B cell (primary cell): Measurements from ENCODE around the gene HOXA3. TPM values are rescaled to one million over a fixed set of nuclear protein-coding genes. Genes with fewer than 3 reads are reported as not detected.

Experiments used
- ATAC-seq: fragments of 200-7000 bp; cut with Tn5 transposase; one replicate; pipeline ENCODE4 v1.10.0; 2021; ENCODE audit warnings: low read depth, mild to moderate bottlenecking, moderate number of reproducible peaks, moderate library complexity
- CTCF ChIA-PET: fragments of 350-600 bp; sonication (Branson Sonifier 250); formaldehyde crosslinking; loops from one replicate; lab custom pipeline; 2021; ENCODE audit warnings: antibody characterized with exemption, inconsistent platforms; lab: Charles Lee
- POLR2A ChIA-PET: fragments of 350-600 bp; sonication (Branson Sonifier 250); formaldehyde crosslinking; loops from one replicate; lab custom pipeline; 2021; ENCODE audit warnings: antibody characterized with exemption; lab: Charles Lee
- DNase-seq: peaks from one replicate; pipeline ENCODE4 v3.0.0; 2013
- H2AFZ ChIP-seq: 2 replicates; pipeline ENCODE4 v1.6.1; 2012; ENCODE audit warnings: mild to moderate bottlenecking, low read depth, low read length; ENCODE audit not compliant: insufficient read depth, poor library complexity, severe bottlenecking
- H3K27ac ChIP-seq, 2 donors: 1 replicate in 1 of 2; 2 replicates in 1 of 2; pipeline ENCODE4 v1.5.1; 2012 to 2013; ENCODE audit warnings: low read length in 2 of 2, mild to moderate bottlenecking in 2 of 2, moderate library complexity in 1 of 2
- H3K27me3 ChIP-seq, 4 experiments: fragments of 200-600 bp in 1 of 4; sonication (generic) in 1 of 4; replicated peaks in 1 of 4; 1 replicate in 2 of 4; 2 replicates in 2 of 4; pipeline versions ENCODE4 v1.6.1 to v1.7.0; 2013 to 2016; ENCODE audit warnings: low read length in 3 of 4, mild to moderate bottlenecking in 2 of 4, mixed read lengths in 1 of 4, moderate library complexity in 1 of 4; ENCODE audit not compliant: insufficient read depth in 4 of 4, control insufficient read depth in 3 of 4; ENCODE audit errors: control extremely low read depth in 1 of 4
- H3K36me3 ChIP-seq, 2 experiments: replicated peaks in 1 of 2; 1 replicate in 1 of 2; 2 replicates in 1 of 2; pipeline versions ENCODE4 v1.6.1 to v1.7.1; 2013; ENCODE audit warnings: low read length in 1 of 2; ENCODE audit not compliant: insufficient read depth in 2 of 2, control insufficient read depth in 1 of 2; ENCODE audit errors: control extremely low read depth in 1 of 2, extremely low read depth in 1 of 2
- H3K4me1 ChIP-seq, 2 donors: fragments of 200-600 bp in 1 of 2; sonication (generic) in 1 of 2; 1 replicate in 1 of 2; 2 replicates in 1 of 2; pipeline versions ENCODE4 v1.5.1 to v1.6.1; 2013 to 2017; ENCODE audit warnings: low read length in 2 of 2; ENCODE audit not compliant: control insufficient read depth in 2 of 2, insufficient read depth in 2 of 2
- H3K4me2 ChIP-seq: replicated peaks from 2 replicates; pipeline ENCODE3; 2012; ENCODE audit warnings: mild to moderate bottlenecking, low read depth, low read length; ENCODE audit not compliant: poor library complexity, severe bottlenecking
- H3K4me3 ChIP-seq, 5 experiments: fragments of 200-600 bp in 1 of 5; sonication (generic) in 1 of 5; 1 replicate in 3 of 5; 2 replicates in 2 of 5; pipeline versions ENCODE4 v1.5.1 to v1.7.0; 2011 to 2016; ENCODE audit warnings: low read length in 4 of 5, mild to moderate bottlenecking in 4 of 5, low read depth in 2 of 5, control low read depth in 1 of 5, moderate library complexity in 1 of 5; ENCODE audit not compliant: insufficient read depth in 1 of 5; ENCODE audit errors: control extremely low read depth in 1 of 5, extremely low read depth in 1 of 5
- H3K79me2 ChIP-seq: fragments of 200-600 bp; sonication (generic); one replicate; pipeline ENCODE4 v1.6.0; 2016; ENCODE audit warnings: low read length; ENCODE audit not compliant: control insufficient read depth, insufficient read depth
- H3K9ac ChIP-seq: fragments of 200-600 bp; sonication (generic); 2 replicates; pipeline ENCODE4 v1.6.1; 2017; ENCODE audit warnings: mild to moderate bottlenecking, low read length, moderate library complexity
- H3K9me3 ChIP-seq, 3 donors: one replicate each; pipeline versions ENCODE4 v1.6.1 to v1.7.1; 2013; ENCODE audit warnings: low read length in 2 of 3; ENCODE audit not compliant: control insufficient read depth in 2 of 3, insufficient read depth in 1 of 3; ENCODE audit errors: control extremely low read depth in 1 of 3
- H4K20me1 ChIP-seq: 2 replicates; pipeline ENCODE4 v1.6.0; 2012; ENCODE audit warnings: mild to moderate bottlenecking, low read length; ENCODE audit not compliant: insufficient read depth, control insufficient read depth, poor library complexity, severe bottlenecking
- H3K27ac Mint-ChIP-seq: one replicate; pipeline ENCODE4 v1.8.0; 2021; ENCODE audit warnings: mixed read lengths
- H3K27me3 Mint-ChIP-seq: one replicate; pipeline ENCODE4 v1.8.0; 2021; ENCODE audit warnings: mixed read lengths
- H3K4me1 Mint-ChIP-seq: one replicate; pipeline ENCODE4 v1.8.0; 2021; ENCODE audit warnings: mixed read lengths
- H3K4me3 Mint-ChIP-seq: one replicate; pipeline ENCODE4 v1.8.0; 2021; ENCODE audit warnings: mixed read lengths
- H3K9me3 Mint-ChIP-seq: one replicate; pipeline ENCODE4 v1.8.0; 2022; ENCODE audit warnings: mixed read lengths; ENCODE audit not compliant: insufficient read depth
- EZH2 ChIP-seq: IDR thresholded peaks from 2 replicates; pipeline ENCODE4 v1.6.1; 2012; ENCODE audit warnings: borderline replicate concordance, low read depth, mild to moderate bottlenecking, moderate library complexity, low read length; ENCODE audit not compliant: insufficient read depth, poor library complexity, severe bottlenecking
- WGBS: methylation state at CpG from one replicate; pipeline ENCODE4 v1.1.5; 2013; ENCODE audit warnings: missing lambda C conversion rate; ENCODE audit not compliant: insufficient coverage; 5-methylcytosine and 5-hydroxymethylcytosine counted together
- intact Hi-C: fragments of 100-400 bp; cut with micrococcal nuclease; formaldehyde crosslinking; loops from one replicate; pipeline ENCODE4 v1.10.0; 2022
- polyA plus RNA-seq: library from polyadenylated mRNA; depleted of rRNA; stranded (reverse); fragments of >200 nt; gene quantifications from 2 replicates; pipeline ENCODE4 v1.2.3, GENCODE V29; 2012
- total RNA-seq, 2 donors: library from RNA; stranded (reverse); fragments of 120-200 nt in 1 of 2; gene quantifications; 1 replicate in 1 of 2; 2 replicates in 1 of 2; pipeline versions ENCODE4 v1.2.3 to v1.2.4, GENCODE V29; 2013 to 2022
- TF ChIP-seq, protein P1 (sequence below): fragments of 200-600 bp; IDR thresholded peaks from one replicate; pipeline ENCODE4 v1.8.0; 2022; ENCODE audit warnings: antibody characterized with exemption, mild to moderate bottlenecking

Gene HOXA3
- total and polyA plus RNA-seq, 2 donors (not counting 1 experiment from before 2014, with no cell fraction given): 0.07 TPM; not detected in 1

DNA sequence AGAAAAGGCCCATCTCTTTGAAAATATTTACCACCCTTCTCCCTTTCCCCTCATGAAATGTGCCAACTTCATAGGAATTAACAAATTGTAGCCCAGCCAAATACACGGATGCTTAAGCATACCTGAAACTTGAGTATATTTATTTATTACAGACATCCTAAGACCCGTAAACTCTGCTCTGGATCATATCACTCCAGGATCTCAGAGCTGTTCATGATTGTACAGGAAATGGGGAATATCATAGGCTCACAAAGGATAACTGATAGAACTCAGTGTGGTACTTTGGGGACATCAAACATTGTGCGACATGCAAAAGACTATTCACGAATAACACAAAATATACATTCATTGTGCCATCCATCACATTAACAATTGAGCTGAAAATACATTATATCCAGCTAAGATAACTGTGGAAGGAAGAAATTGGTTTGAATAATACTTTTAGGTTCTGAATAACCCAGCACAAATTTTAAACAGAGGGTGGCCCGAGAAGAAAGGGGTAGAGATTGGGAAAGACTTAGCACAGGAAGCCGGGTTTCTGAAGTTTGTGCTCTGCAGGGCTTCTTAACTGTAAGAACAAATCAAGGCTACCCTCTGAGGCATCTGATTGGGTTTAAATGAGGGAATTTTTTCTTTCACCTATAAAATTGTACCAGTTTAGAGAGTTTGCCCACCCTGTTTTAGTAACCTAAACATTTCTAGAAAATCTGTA, 59.0 kb downstream of the HOXA3 start:
- DNase-seq (no peak), ATAC-seq (no peak)
- no peak overlapping the region for H2AFZ ChIP-seq
- no peak overlapping the region for H3K4me3 ChIP-seq
- H3K9me3 ChIP-seq: peaks cover 0 to 15% (median 3%) of the 10 kb centered on the region in 3 donors
- no peak overlapping the region for H3K4me3 Mint-ChIP-seq
- H3K27ac ChIP-seq: no peak overlapping the region
- ChIA-PET POLR2A (interaction anchor here (0.9 kb wide), 1 partner anchor 16 kb away, joined by 3 read pairs; no protein-coding TSS in a partner anchor), CTCF (interaction anchor here (0.6 to 1.2 kb wide), 3 partner anchors 70 to 988 kb away, joined by 3 to 5 read pairs (median 4); no protein-coding TSS in a partner anchor)
- H3K27me3 ChIP-seq: peaks cover 5 to 78% (median 47%) of the 10 kb centered on the region in 4 experiments
- no peaks in the 10 kb centered on the region for H3K36me3 ChIP-seq
- WGBS: 60% methylated on average over 1 of the region's 6 CpGs
- H4K20me1 ChIP-seq: peaks cover 7% of the 10 kb centered on the region
- no peaks in the 10 kb centered on the region for H3K9me3 Mint-ChIP-seq
- no peak overlapping the region for H3K27ac Mint-ChIP-seq
- peaks cover 24 to 32% of the 10 kb centered on the region in 2 donors for H3K4me1 ChIP-seq
- peaks cover 61% of the 10 kb centered on the region for H3K27me3 Mint-ChIP-seq
- no peak overlapping the region for H3K4me2 ChIP-seq
- peaks cover 25% of the 10 kb centered on the region for H3K4me1 Mint-ChIP-seq
- TF ChIP-seq, protein P1, sequence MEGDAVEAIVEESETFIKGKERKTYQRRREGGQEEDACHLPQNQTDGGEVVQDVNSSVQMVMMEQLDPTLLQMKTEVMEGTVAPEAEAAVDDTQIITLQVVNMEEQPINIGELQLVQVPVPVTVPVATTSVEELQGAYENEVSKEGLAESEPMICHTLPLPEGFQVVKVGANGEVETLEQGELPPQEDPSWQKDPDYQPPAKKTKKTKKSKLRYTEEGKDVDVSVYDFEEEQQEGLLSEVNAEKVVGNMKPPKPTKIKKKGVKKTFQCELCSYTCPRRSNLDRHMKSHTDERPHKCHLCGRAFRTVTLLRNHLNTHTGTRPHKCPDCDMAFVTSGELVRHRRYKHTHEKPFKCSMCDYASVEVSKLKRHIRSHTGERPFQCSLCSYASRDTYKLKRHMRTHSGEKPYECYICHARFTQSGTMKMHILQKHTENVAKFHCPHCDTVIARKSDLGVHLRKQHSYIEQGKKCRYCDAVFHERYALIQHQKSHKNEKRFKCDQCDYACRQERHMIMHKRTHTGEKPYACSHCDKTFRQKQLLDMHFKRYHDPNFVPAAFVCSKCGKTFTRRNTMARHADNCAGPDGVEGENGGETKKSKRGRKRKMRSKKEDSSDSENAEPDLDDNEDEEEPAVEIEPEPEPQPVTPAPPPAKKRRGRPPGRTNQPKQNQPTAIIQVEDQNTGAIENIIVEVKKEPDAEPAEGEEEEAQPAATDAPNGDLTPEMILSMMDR: no peak
- TF ChIP-seq EZH2: no peak
- H3K9ac ChIP-seq: no peak overlapping the region
- intact Hi-C loops: no loop called here
- H3K79me2 ChIP-seq: no peaks in the 10 kb centered on the region

DNA sequence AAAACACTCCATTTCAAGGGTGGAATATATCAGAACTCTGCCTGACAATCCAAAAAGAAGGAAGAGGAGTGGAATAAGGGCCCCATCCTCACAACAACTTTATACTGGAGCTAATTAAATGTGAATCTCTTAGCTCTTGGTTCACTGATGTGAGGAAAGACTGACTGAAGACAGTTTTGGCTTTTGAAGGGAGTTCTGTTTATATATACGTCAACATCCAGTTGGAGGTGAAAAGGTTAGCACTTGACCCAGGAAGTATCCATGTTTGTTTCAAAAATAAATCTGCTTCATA, 59.6 kb downstream of the HOXA3 start:
- H3K27me3 ChIP-seq: peaks cover 5 to 77% (median 47%) of the 10 kb centered on the region in 4 experiments
- ChIA-PET CTCF (interaction anchor here (0.6 to 1.2 kb wide), 2 partner anchors 406 to 988 kb away, joined by 4 to 5 read pairs; no protein-coding TSS in a partner anchor), POLR2A (interaction anchor here (0.9 kb wide), 1 partner anchor 16 kb away, joined by 3 read pairs; no protein-coding TSS in a partner anchor)
- H3K4me2 ChIP-seq: no peak overlapping the region
- no peak overlapping the region for H3K9ac ChIP-seq
- H3K4me1 Mint-ChIP-seq: peaks cover 26% of the 10 kb centered on the region
- no peak for DNase-seq
- peaks cover 0 to 15% (median 3%) of the 10 kb centered on the region in 3 donors for H3K9me3 ChIP-seq
- H3K4me3 Mint-ChIP-seq: no peak overlapping the region
- H3K9me3 Mint-ChIP-seq: no peaks in the 10 kb centered on the region
- H3K27ac ChIP-seq: no peak overlapping the region
- ATAC-seq: no peak
- H3K36me3 ChIP-seq: no peaks in the 10 kb centered on the region
- H3K27me3 Mint-ChIP-seq: peaks cover 60% of the 10 kb centered on the region
- no peaks in the 10 kb centered on the region for H3K79me2 ChIP-seq
- no peak for TF ChIP-seq EZH2
- TF ChIP-seq, protein P1: no peak
- intact Hi-C loops: no loop called here
- H3K27ac Mint-ChIP-seq: no peak overlapping the region
- no peak overlapping the region for H2AFZ ChIP-seq
- H3K4me3 ChIP-seq: no peak overlapping the region
- peaks cover 1% of the 10 kb centered on the region for H4K20me1 ChIP-seq
- no CpG with 5 or more reads among the region's 1 CpG for WGBS
- peaks cover 24 to 32% of the 10 kb centered on the region in 2 donors for H3K4me1 ChIP-seq
